Activated CD4-positive, alpha-beta T cell treated with anti-CD3 and anti-CD28 coated beads, Interleukin-2, amount 50 U/mL, for 48 hours (primary cell): ENCODE results near the gene PRF1.

Source experiments
- DNase-seq, 2 experiments: peaks; one replicate each; pipeline ENCODE4 v3.0.0-alpha.2; 2020

Gene PRF1

GRCh38 chr10:70575874-70576802 lies 26.4 kb downstream of the PRF1 start:
- DNase-seq, result peak in 1 of 2 experiments; percentile 33

GRCh38 chr10:70575486-70575873 lies 27.1 kb downstream of the PRF1 start:
- no peak for DNase-seq

GRCh38 chr10:70573599-70574506 lies 28.7 kb downstream of the PRF1 start:
- no peak for DNase-seq

- DNase-seq, result no peak
These were observed 30.7 kb downstream of the PRF1 start for GRCh38 chr10:70571636-70572439.

GRCh38 chr10:70571236-70571635 lies 31.3 kb downstream of the PRF1 start:
- DNase-seq, result no peak

- no peak for DNase-seq
These were observed 33.6 kb downstream of the PRF1 start for GRCh38 chr10:70568781-70569495.

- DNase-seq, result no peak
These were observed 34.4 kb downstream of the PRF1 start for GRCh38 chr10:70568113-70568512.

- DNase-seq, result no peak
These were observed 34.9 kb downstream of the PRF1 start for GRCh38 chr10:70567603-70568002.

- DNase-seq, result no peak
These were observed 35.8 kb downstream of the PRF1 start for GRCh38 chr10:70566515-70567290.

- no peak for DNase-seq
These were observed 36.7 kb downstream of the PRF1 start for GRCh38 chr10:70565556-70566514.

- DNase-seq, result no peak
These were observed 37.6 kb downstream of the PRF1 start for GRCh38 chr10:70564901-70565351.

GRCh38 chr10:70564113-70564725 lies 38.3 kb downstream of the PRF1 start:
- no peak for DNase-seq

GRCh38 chr10:70563230-70563629 lies 39.3 kb downstream of the PRF1 start:
- no peak for DNase-seq

GRCh38 chr10:70562036-70562755 lies 40.3 kb downstream of the PRF1 start:
- no peak for DNase-seq

- no peak for DNase-seq
These were observed 41.0 kb downstream of the PRF1 start for GRCh38 chr10:70561558-70561957.

GRCh38 chr10:70561070-70561469 lies 41.5 kb downstream of the PRF1 start:
- no peak for DNase-seq

- no peak for DNase-seq
These were observed 42.0 kb downstream of the PRF1 start for GRCh38 chr10:70560511-70560941.

GRCh38 chr10:70559861-70560260 lies 42.7 kb downstream of the PRF1 start:
- no peak for DNase-seq
